C4-2B (cell line): ENCODE results near the gene CADM1.
A peak's percentile ranks its signal among the peaks of the same experiment; 100 is the strongest.

Experiments
- H3K27ac ChIP-seq: fragments of 450-650 bp; 2 replicates; pipeline ENCODE4 v1.5.1; 2017
- ZFX ChIP-seq: fragments of 450-650 bp; IDR thresholded peaks from 2 replicates; pipeline ENCODE4 v1.6.1; 2017
- TF ChIP-seq, protein P1 (sequence below): fragments of 450-650 bp; conservative IDR thresholded peaks from 2 replicates; pipeline ENCODE4 v1.5.1; 2017; ENCODE audit warnings: mild to moderate bottlenecking

Gene CADM1

DNA sequence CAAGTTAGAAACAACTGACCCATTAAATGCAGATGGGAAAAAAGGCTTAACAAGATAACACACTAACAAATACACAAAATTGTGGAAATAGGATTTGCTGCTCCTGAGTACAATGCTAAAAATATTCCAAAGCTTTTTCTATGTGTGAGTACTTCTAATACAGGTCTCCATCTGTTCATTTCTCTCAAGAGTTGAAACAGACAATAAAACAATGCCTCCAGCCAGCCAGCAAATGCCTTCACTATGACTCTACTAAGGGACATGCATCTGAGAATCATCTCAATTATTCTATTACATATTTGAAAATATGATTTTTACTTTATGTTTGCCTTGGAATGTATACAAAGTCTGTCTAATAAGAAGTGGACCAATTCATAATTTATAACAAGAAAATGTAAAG is 119.0 kb downstream of the CADM1 start:
- no peak for TF ChIP-seq ZFX
- TF ChIP-seq, protein P1, sequence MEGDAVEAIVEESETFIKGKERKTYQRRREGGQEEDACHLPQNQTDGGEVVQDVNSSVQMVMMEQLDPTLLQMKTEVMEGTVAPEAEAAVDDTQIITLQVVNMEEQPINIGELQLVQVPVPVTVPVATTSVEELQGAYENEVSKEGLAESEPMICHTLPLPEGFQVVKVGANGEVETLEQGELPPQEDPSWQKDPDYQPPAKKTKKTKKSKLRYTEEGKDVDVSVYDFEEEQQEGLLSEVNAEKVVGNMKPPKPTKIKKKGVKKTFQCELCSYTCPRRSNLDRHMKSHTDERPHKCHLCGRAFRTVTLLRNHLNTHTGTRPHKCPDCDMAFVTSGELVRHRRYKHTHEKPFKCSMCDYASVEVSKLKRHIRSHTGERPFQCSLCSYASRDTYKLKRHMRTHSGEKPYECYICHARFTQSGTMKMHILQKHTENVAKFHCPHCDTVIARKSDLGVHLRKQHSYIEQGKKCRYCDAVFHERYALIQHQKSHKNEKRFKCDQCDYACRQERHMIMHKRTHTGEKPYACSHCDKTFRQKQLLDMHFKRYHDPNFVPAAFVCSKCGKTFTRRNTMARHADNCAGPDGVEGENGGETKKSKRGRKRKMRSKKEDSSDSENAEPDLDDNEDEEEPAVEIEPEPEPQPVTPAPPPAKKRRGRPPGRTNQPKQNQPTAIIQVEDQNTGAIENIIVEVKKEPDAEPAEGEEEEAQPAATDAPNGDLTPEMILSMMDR = no peak
- H3K27ac ChIP-seq = no peak overlapping the region

DNA sequence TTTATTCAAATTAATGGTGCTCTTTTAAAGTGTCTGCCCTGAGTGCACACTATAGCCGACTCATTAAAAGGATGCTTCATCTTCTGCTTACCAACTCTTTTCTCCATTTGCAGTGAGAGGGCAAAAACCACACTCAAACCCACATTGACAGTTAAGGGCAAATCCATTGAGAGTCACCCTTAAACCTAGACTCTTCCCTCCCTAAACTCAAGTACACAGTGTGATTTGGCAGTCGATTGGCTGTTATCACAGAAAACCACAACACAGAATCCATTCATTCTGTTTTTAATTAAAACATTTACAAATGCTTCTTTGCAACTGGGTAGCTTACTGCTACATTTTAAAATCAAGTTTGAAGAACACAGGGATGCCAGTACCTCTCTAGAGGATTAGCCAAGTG is 120.0 kb downstream of the CADM1 start:
- no peak for TF ChIP-seq ZFX
- TF ChIP-seq, protein P1 = no peak
- H3K27ac ChIP-seq = no peak overlapping the region

DNA sequence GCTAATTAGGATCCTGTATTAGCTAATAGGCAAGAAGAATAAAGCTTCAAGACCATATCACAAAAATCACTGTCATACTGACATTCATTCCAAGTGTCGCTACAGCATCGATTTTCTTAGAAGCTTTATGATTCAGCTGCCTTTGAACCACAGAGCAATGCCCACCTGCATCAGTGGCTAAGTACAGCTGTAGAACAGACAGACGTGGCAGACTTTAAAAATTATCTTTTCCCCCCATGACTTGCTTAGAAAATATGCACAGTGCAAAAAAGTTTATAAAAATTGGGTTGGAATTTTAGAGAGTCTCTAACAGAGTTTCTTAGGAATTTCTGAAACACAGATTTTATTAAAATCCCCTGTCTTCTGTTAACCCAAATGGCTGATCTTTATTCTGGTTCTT is 120.8 kb downstream of the CADM1 start:
- H3K27ac ChIP-seq = no peak overlapping the region
- TF ChIP-seq ZFX = no peak

DNA sequence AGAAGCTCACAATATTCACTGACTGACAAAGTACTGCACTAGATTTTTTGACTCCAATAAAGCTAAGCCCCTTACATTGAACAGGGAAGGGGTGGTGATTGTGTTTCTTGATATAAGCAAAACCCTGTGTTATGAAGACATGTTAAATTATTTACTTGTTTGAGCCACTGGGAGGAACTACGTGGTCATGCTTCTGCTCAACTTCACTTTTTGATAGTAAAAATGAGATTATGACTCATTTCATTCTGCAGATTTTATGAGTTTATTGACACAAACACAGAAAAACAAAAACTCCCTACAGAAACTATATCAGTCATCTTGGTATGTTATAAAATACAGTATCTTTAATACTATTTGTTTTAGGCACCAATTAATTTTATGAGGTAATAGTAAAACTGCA is 124.7 kb downstream of the CADM1 start:
- H3K27ac ChIP-seq = no peak overlapping the region

DNA sequence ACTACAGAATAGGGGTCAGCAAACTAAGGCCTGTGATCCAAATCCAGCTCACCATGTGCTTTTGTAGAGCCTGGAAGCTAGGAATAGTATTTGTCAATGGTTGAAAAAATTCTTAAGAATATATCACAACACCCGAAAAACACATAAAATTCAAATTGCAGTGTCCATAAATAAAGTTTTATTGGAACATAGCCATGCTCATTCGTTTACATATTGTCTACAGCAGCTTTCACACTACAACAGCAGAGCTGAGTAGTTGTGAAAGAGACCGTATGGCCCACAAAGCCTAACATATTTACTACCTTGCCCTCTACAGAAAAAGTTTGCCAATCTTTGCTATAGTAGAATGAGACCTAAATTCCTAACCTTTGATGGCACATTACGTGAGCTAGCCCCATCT is 125.7 kb downstream of the CADM1 start:
- TF ChIP-seq, protein P1 = no peak
- TF ChIP-seq ZFX = no peak

More for the DNA sequence above, 124.7 kb downstream of the CADM1 start:
- TF ChIP-seq, protein P1 = peak; percentile 41
- TF ChIP-seq ZFX = no peak

DNA sequence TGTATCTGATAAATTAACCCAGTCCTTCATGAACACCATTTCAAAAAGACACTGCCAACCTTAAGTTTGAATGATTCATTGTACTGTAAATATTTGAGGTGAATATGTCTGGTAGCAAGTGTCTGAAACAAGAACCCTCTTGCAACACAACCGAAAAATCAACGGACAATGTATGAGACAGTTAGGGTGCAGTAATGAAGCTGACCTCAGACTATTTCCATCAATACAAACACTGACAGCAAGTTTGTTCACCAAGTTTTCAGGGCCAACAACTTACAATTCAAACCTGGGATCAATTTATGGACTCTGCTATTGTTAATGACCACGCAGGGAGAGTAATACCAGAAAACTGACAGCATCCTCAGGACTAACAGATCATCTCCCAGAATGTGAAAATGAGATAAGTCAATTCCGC is 126.3 kb downstream of the CADM1 start:
- no peak for TF ChIP-seq ZFX
- TF ChIP-seq, protein P1 = no peak
- no peak overlapping the region for H3K27ac ChIP-seq

More for the DNA sequence above, 125.7 kb downstream of the CADM1 start:
- no peak overlapping the region for H3K27ac ChIP-seq

DNA sequence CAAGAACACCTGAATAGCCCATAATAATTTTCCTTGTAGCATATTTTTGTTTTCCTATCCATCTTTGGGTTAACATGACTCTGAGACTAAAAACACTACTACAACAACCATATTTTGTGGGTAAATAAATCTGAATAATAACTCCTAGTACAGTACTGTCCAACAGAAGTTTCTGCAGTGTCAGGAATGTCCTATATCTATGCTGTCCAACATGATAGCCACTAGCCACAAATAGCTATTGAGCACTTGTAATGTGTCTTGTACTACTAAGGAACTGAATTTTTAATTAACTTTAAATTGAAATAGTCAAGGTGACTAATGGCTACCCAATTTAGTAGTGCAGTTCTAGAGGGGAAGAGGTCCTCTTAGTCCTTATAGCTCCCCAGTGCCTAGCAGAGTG is 135.6 kb downstream of the CADM1 start:
- H3K27ac ChIP-seq = no peak overlapping the region
- no peak for TF ChIP-seq ZFX
- TF ChIP-seq, protein P1 = no peak

DNA sequence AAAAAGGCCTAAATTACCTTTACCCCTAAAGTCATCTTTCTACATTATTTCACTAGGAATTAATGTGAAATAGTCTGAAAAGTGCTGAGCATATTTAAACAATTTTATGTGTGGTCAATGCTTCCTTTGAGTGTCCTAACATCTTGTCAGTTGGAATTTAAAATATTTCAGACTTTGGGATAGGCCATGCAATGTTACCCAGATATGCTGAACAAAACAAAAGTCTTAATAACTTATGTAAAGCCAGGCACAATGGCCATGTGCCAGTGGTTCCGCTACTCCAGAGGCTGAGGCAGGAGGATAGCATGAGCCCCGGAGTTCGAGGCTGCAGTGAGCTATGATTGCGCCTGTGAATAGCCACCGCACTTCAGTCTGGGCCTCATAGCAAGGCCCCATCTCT is 137.4 kb downstream of the CADM1 start:
- no peak overlapping the region for H3K27ac ChIP-seq
- TF ChIP-seq ZFX = no peak
- TF ChIP-seq, protein P1 = no peak
